Ovary (tissue), 9 donors: ENCODE measurements around the gene MECP2. TPM values are rescaled to one million over a fixed set of nuclear protein-coding genes. Genes with fewer than 3 reads are reported as not detected.
"Not testable (repeated sequence)": the region's sequence is repeated elsewhere in the genome, so short reads cannot be mapped to it uniquely, and the experiment has no call there.

ENCODE experiments used
- DNase-seq, 5 donors: peaks; one replicate each; pipeline ENCODE4 v3.0.0-alpha.2; 2019 to 2020
- H3K27ac ChIP-seq, 2 donors: fragments of 200-600 bp; one replicate each; pipeline versions ENCODE4 v1.5.1 to v1.8.0; 2019 to 2022
- H3K27me3 ChIP-seq: fragments of 200-600 bp; one replicate; pipeline ENCODE4 v1.8.0; 2022
- H3K36me3 ChIP-seq: fragments of 200-600 bp; sonication (generic); one replicate; pipeline ENCODE4 v1.5.1; 2019
- H3K4me1 ChIP-seq: one replicate; pipeline ENCODE4 v1.8.1; 2013; ENCODE audit warnings: mild to moderate bottlenecking, moderate library complexity; ENCODE audit not compliant: insufficient read depth
- H3K4me3 ChIP-seq: fragments of 200-600 bp; sonication (generic); one replicate; pipeline ENCODE4 v1.5.1; 2017
- H3K9me3 ChIP-seq, 2 donors: fragments of 200-600 bp in 1 of 2; sonication (generic) in 1 of 2; one replicate each; pipeline versions ENCODE4 v1.5.1 to v1.8.1; 2013 to 2019; ENCODE audit warnings: mild to moderate bottlenecking in 1 of 2, moderate library complexity in 1 of 2
- EP300 ChIP-seq: sonication (generic); formaldehyde crosslinking; IDR thresholded peaks from one replicate; pipeline ENCODE4 v1.6.1; 2017; ENCODE audit warnings: antibody characterized with exemption
- POLR2A ChIP-seq: fragments of 450-650 bp; IDR thresholded peaks from one replicate; pipeline ENCODE4 v1.6.1; 2017; ENCODE audit warnings: antibody characterized with exemption, mild to moderate bottlenecking, moderate library complexity
- WGBS, 3 donors: extraction: QIAGEN DNeasy Blood & Tissue Kit in 1 of 3; methylation state at CpG; one replicate each; pipeline versions ENCODE4 v1.1.5 to v1.1.7; 2013 to 2017; 5-methylcytosine and 5-hydroxymethylcytosine counted together
- intact Hi-C, 4 donors: fragments of 100-400 bp; cut with DNase I; formaldehyde crosslinking; loops; one replicate each; pipeline versions ENCODE4 v1.11.0 to v1.15.1; 2022 to 2023
- polyA plus RNA-seq, 2 donors: library from polyadenylated mRNA; stranded (reverse); fragments of 200-250 nt in 1 of 2; fragments of 350-450 nt in 1 of 2; fragmentation: Illumina TruSeq in 1 of 2; extraction: RNeasy Lipid Tissue Mini Kit (QIAGEN cat#74804) in 1 of 2; gene quantifications; one replicate each; pipeline ENCODE4 v1.2.3, GENCODE V29; 2013 to 2014
- total RNA-seq, 7 donors: library from RNA; depleted of rRNA in 2 of 7; stranded (reverse); fragments of >200 nt in 2 of 7; fragmentation: NEBNext Ultra II Directional in 3 of 7; extraction: Animal tissue kit (Norgen Biotek cat#: 25700) in 3 of 7; gene quantifications; one replicate each; pipeline versions ENCODE4 v1.1.0 to v1.2.4, GENCODE V29; 2016 to 2023
- TF ChIP-seq, protein P1 (sequence below), 3 donors: fragments of 450-650 bp in 2 of 3; fragments of 200-600 bp in 1 of 3; IDR thresholded peaks; one replicate each; pipeline versions ENCODE4 v1.5.1 to v1.8.0; 2016 to 2022; ENCODE audit warnings: antibody characterized with exemption in 3 of 3, mild to moderate bottlenecking in 1 of 3
- donor health status: DM: no; HTN: no; CAD: no; lungs with moderate emphysema.
- donor health status: DM: no; HTN: no; CAD: no.
- donor health status: Bipolar disorder and iron deficiency.
- donor health status: DM: yes; HTN: yes; CAD: no.
- donor health status: DM: no; HTN: no; CAD: no.
- donor health status: DM: yes; HTN: yes; CAD: no.

Gene MECP2
- total and polyA plus RNA-seq, 9 donors = 26.8 to 91.2 (median 62.2) TPM

DNA sequence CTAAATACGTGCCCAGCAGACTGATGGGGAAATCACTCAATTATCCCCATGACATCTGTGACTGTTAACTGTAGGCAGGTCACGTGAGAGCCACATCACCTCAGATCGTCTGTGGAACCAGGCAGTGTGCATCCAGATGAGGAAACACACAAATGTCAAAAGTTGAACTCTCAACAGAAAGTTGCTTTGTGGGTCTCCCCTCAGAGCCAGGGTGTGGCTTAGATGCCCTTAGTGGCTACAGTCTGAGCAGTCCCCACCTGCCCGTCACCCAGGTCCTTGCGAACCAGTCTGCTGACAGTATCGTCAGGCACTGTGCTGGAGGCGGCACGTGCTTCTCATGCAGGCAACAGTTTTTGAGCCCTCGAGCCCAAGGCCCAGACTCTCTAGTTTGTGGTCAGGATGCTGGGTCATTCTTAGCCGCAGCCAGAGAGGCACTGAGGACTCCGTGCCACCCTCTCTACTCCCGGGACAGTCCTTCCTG, 114.2 kb downstream of the MECP2 start:
- Histone ChIP-seq H3K27me3 (no peaks in the 10 kb centered on the region), H3K4me1 (peaks cover 5% of the 10 kb centered on the region), H3K36me3 (no peaks in the 10 kb centered on the region), H3K27ac (peak overlapping the region in 1 of 2 donors; percentile 68), H3K9me3 (no peaks in the 10 kb centered on the region), H3K4me3 (no peak overlapping the region)
- intact Hi-C loops = no loop called here
- no peak for TF ChIP-seq POLR2A
- TF ChIP-seq EP300 = no peak
- TF ChIP-seq, protein P1, sequence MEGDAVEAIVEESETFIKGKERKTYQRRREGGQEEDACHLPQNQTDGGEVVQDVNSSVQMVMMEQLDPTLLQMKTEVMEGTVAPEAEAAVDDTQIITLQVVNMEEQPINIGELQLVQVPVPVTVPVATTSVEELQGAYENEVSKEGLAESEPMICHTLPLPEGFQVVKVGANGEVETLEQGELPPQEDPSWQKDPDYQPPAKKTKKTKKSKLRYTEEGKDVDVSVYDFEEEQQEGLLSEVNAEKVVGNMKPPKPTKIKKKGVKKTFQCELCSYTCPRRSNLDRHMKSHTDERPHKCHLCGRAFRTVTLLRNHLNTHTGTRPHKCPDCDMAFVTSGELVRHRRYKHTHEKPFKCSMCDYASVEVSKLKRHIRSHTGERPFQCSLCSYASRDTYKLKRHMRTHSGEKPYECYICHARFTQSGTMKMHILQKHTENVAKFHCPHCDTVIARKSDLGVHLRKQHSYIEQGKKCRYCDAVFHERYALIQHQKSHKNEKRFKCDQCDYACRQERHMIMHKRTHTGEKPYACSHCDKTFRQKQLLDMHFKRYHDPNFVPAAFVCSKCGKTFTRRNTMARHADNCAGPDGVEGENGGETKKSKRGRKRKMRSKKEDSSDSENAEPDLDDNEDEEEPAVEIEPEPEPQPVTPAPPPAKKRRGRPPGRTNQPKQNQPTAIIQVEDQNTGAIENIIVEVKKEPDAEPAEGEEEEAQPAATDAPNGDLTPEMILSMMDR (IDR thresholded peaks at IDR 0.05) = no peak
- WGBS, 3 donors = 88 to 93% (median 90%) methylated on average over 12 of the region's 12 CpGs
- no peak for DNase-seq

DNA sequence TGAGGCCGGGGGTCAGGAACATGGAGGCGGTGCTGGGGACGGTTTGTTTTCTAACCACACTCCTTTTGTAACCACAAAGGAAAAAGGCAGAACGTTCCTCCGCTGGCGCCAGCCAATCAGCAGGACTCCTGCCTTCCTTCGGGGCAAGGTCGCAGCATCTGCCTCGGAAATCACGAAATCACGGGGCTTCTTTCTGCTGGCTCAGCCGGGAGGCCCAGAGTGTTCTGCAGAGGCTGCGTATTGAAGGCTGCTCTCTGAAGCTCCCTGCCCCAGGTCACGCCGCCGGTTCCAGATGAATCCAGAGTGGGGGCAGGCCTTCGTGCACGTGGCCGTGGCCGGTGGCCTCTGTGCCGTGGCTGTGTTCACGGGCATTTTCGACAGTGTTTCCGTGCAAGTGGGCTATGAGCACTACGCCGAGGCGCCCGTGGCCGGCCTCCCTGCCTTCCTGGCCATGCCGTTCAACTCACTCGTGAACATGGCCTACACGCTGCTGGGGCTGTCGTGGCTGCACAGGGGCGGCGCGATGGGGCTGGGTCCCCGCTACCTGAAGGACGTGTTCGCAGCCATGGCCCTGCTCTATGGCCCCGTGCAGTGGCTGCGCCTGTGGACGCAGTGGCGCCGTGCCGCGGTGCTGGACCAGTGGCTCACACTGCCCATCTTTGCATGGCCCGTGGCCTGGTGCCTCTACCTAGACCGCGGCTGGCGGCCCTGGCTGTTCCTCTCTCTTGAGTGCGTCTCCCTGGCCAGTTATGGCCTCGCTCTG, 115.6 kb downstream of the MECP2 start:
- Histone ChIP-seq H3K27me3 (no peaks in the 10 kb centered on the region), H3K36me3 (no peaks in the 10 kb centered on the region), H3K4me1 (peaks cover 5% of the 10 kb centered on the region), H3K4me3 (no peak overlapping the region), H3K27ac (peak overlapping the region; percentile 68), H3K9me3 (no peaks in the 10 kb centered on the region)
- TF ChIP-seq, protein P1 (IDR thresholded peaks at IDR 0.05) = no peak
- TF ChIP-seq POLR2A (no peak), EP300 (no peak)
- 62 to 71% (median 67%) methylated on average over 48 to 52 of the region's 52 CpGs for WGBS, 3 donors
- intact Hi-C loops = no loop called here
- DNase-seq = peak; percentile 71 to 87 (median 77)

DNA sequence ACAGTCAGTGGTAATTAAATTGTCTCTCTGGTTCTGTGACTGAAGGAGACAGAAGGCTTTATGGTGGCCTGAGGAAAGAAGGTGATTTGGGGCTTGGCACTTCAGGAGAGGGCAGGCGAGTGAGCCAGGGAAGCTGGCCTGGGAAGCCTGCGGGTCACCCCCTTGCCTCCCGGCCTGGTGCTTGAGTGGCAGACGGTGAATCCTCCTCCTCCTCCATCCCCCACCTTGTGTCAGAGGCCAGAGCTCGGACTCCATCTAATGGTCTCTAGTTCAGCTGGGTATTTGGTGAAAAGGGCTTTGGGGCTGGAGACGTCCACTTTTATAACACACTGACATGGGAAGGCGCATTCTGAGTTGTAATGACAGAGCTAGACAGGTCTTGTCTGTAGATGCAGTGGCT, 116.3 kb downstream of the MECP2 start:
- intact Hi-C loops = no loop called here
- no peaks in the 10 kb centered on the region for H3K36me3 ChIP-seq
- H3K27me3 ChIP-seq = no peaks in the 10 kb centered on the region
- 66 to 83% (median 73%) methylated on average over 7 of the region's 7 CpGs for WGBS, 3 donors
- no peak overlapping the region for H3K4me3 ChIP-seq
- DNase-seq = no peak
- H3K4me1 ChIP-seq = peaks cover 5% of the 10 kb centered on the region
- TF ChIP-seq, protein P1 (IDR thresholded peaks at IDR 0.05) = no peak
- TF ChIP-seq POLR2A (no peak), EP300 (no peak)
- H3K27ac ChIP-seq = peak overlapping the region; percentile 68
- H3K9me3 ChIP-seq = no peaks in the 10 kb centered on the region

DNA sequence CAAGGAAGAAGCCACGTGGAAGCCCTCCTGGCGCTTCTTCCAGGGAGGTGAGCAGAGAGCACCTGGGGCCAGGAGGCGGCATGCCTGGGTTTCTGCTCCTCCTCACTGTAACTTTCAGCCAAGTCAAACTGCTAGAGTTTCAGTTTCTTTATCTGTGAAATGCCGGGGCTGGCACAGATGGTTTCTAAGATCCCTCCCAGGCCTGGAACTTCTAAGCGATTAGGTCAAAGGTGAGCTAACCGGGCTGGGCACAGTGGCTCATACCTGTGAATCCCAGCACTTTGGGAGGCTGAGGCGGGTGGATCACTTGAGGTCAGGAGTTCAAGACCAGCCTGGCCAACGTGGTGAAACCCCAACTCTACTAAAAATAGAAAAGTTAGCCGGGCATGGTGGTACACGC, 117.1 kb downstream of the MECP2 start:
- H3K36me3 ChIP-seq, H3K4me3 ChIP-seq, H3K27me3 ChIP-seq, DNase-seq, intact Hi-C loops, H3K4me1 ChIP-seq, H3K9me3 ChIP-seq: not testable (repeated sequence)
- WGBS, 3 donors = 67 to 78% (median 73%) methylated on average over 9 to 10 of the region's 10 CpGs
- H3K27ac ChIP-seq = peak overlapping the region in 1 of 2 donors; percentile 68

DNA sequence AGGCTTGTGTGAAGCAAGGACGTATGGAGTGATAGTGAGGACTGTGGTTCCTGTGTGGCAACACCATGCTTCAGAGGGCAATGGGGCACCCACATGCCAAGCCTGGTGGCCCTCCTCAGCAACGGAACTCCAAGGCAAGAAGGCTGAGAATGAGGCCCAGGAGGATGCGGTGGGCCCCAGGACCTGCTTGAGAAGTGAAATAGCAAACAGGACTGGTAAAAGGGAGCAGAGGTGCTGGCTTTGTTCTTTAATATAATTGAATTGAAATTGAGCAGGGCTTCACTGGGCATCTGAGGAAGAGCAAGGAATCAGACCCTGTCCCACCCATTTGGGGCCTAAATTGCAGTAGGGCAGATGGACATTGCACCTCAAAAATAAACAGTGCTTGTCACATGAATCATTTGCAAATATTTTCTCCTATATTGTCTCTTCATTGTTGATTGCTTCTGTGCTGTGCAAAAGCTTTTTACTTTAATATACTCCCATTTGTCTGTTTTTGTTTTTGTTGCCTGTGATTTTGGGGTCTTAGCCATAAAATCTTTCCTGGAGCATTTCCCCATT, 122.7 kb downstream of the MECP2 start:
- no peaks in the 10 kb centered on the region for H3K27me3 ChIP-seq
- WGBS, 3 donors = 81 to 91% (median 84%) methylated on average over 3 of the region's 3 CpGs
- H3K4me3 ChIP-seq = no peak overlapping the region
- H3K9me3 ChIP-seq = no peaks in the 10 kb centered on the region
- intact Hi-C loops = no loop called here
- no peak overlapping the region for H3K27ac ChIP-seq
- H3K4me1 ChIP-seq = peaks cover 10% of the 10 kb centered on the region
- no peaks in the 10 kb centered on the region for H3K36me3 ChIP-seq
- DNase-seq = no peak
- TF ChIP-seq, protein P1 (IDR thresholded peaks at IDR 0.05) = no peak
- TF ChIP-seq EP300 = no peak
- TF ChIP-seq POLR2A = no peak
